Testis (tissue), 2 donors: ENCODE results near the gene ARHGEF28.

ENCODE experiments used
- CTCF ChIP-seq, 3 experiments: fragments of 450-650 bp in 2 of 3; fragments of 200-600 bp in 1 of 3; sonication (generic) in 1 of 3; IDR thresholded peaks; one replicate each; pipeline ENCODE4 v1.5.1; 2016 to 2019; ENCODE audit warnings: antibody characterized with exemption in 3 of 3, mild to moderate bottlenecking in 2 of 3, moderate library complexity in 1 of 3
- POLR2A ChIP-seq: fragments of 450-650 bp; IDR thresholded peaks from one replicate; pipeline ENCODE4 v1.6.1; 2017; ENCODE audit warnings: antibody characterized with exemption, mild to moderate bottlenecking, moderate library complexity

GRCh38 chr5:73893813-73894212 is 267.8 kb downstream of the ARHGEF28 start:
- TF ChIP-seq CTCF (IDR thresholded peaks at IDR 0.05): no peak
- TF ChIP-seq POLR2A: no peak
